ENCODE results near the gene DYNLRB2.
A peak's percentile ranks its signal among the peaks of the same experiment; 100 is the strongest.

DYNLRB2 gene

GRCh38 chr16:80596507-80597207, 55.9 kb downstream of the DYNLRB2 start:
- DNase-seq (ENCODE audit: insufficient read length, low spot score) (no peak), FAIRE-seq (no peak)
- TF ChIP-seq POLR2A (IDR thresholded peaks at IDR 0.05; ENCODE audit: low read depth, low read length), result no peak

- DNase-seq (ENCODE audit: insufficient read length, low spot score), result peak; percentile 38
- FAIRE-seq, result peak; percentile 91
- TF ChIP-seq POLR2A (IDR thresholded peaks at IDR 0.05; ENCODE audit: low read depth, low read length), result no peak
These were observed 58.7 kb downstream of the DYNLRB2 start for GRCh38 chr16:80599466-80599865.
